ENCODE measurements around the gene STIL.
A peak's percentile ranks its signal among the peaks of the same experiment; 100 is the strongest.

STIL gene

DNA sequence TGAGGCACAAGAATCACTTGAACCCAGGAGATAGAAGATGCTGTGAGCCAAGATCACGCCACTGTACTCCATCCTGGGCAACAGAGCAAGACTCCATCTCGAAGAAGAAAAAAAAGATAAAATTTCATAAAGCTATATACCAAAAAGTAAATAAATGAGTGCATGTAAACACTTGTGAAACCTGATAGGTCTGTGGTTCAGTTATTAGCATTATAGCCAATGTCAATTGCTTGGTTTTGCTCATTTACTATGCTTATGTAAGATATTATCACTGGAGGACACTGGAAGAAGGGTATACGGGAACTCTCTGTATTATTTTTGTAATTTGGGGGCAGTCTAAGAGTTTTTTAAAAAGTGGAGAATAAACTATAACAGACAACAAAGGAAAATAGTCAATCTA is 64.2 kb downstream of the STIL start:
- H3K4me3 ChIP-seq (replicated peaks in 1 of 2; ENCODE audit: low read depth in 2 of 2, low read length in 2 of 2) = no peak overlapping the region
- TF ChIP-seq, protein P1, sequence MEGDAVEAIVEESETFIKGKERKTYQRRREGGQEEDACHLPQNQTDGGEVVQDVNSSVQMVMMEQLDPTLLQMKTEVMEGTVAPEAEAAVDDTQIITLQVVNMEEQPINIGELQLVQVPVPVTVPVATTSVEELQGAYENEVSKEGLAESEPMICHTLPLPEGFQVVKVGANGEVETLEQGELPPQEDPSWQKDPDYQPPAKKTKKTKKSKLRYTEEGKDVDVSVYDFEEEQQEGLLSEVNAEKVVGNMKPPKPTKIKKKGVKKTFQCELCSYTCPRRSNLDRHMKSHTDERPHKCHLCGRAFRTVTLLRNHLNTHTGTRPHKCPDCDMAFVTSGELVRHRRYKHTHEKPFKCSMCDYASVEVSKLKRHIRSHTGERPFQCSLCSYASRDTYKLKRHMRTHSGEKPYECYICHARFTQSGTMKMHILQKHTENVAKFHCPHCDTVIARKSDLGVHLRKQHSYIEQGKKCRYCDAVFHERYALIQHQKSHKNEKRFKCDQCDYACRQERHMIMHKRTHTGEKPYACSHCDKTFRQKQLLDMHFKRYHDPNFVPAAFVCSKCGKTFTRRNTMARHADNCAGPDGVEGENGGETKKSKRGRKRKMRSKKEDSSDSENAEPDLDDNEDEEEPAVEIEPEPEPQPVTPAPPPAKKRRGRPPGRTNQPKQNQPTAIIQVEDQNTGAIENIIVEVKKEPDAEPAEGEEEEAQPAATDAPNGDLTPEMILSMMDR (IDR thresholded peaks at IDR 0.05; ENCODE audit: low read depth, low read length) = no peak
- DNase-seq (ENCODE audit: low read depth in 2 of 2) = no peak

DNA sequence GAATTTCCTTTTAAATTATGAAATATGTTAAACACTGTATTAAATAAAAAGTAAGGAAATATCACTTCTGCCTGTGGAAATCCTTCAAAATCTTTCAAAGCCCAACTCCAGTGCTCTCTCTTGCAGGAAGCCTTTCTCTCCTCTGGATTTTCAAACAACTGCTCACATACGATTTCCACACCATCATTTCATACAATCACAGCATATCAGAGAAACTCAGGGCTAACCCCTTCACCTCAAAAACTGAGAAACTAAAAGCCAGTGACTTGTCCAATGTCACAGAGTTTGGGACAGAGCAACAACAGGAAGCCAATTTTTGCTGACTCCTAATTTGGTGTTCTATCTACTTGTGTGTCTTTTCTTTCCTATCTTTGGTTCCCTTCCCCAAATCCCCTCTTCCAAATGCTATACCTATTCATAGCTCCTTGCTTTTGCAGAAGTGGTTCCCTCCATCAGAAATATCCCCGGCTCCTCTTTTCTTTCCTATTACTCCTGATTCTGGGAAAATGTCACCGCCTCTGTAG is 69.5 kb downstream of the STIL start:
- no peak overlapping the region for H3K4me3 ChIP-seq (replicated peaks in 1 of 2; ENCODE audit: low read depth in 2 of 2, low read length in 2 of 2)
- no peak for DNase-seq (ENCODE audit: low read depth in 2 of 2)
- TF ChIP-seq, protein P1 (IDR thresholded peaks at IDR 0.05; ENCODE audit: low read depth, low read length) = no peak

DNA sequence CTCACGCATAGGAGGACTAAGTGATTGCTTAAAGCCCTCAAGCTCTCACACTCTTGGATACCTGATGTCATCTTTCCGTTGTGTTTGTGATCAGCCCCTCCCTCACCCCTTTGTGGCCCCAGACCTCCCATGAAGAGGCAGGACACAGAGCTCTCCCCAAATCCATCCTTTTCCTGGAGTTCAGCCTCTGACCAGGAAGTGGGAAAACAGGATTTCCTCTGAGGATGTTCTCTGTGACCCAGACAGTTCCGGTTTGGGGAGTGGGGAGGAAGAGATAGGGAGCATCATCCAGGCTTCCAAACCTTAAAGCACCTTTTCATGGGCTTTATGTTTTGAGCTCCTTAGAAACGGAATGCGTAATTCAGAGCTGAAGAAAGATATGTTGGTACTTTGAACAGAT is 70.0 kb downstream of the STIL start:
- H3K4me3 ChIP-seq (replicated peaks in 1 of 2; ENCODE audit: low read depth in 2 of 2, low read length in 2 of 2) = no peak overlapping the region
- TF ChIP-seq, protein P1 (IDR thresholded peaks at IDR 0.05; ENCODE audit: low read depth, low read length) = no peak
- DNase-seq (ENCODE audit: low read depth in 2 of 2) = no peak

DNA sequence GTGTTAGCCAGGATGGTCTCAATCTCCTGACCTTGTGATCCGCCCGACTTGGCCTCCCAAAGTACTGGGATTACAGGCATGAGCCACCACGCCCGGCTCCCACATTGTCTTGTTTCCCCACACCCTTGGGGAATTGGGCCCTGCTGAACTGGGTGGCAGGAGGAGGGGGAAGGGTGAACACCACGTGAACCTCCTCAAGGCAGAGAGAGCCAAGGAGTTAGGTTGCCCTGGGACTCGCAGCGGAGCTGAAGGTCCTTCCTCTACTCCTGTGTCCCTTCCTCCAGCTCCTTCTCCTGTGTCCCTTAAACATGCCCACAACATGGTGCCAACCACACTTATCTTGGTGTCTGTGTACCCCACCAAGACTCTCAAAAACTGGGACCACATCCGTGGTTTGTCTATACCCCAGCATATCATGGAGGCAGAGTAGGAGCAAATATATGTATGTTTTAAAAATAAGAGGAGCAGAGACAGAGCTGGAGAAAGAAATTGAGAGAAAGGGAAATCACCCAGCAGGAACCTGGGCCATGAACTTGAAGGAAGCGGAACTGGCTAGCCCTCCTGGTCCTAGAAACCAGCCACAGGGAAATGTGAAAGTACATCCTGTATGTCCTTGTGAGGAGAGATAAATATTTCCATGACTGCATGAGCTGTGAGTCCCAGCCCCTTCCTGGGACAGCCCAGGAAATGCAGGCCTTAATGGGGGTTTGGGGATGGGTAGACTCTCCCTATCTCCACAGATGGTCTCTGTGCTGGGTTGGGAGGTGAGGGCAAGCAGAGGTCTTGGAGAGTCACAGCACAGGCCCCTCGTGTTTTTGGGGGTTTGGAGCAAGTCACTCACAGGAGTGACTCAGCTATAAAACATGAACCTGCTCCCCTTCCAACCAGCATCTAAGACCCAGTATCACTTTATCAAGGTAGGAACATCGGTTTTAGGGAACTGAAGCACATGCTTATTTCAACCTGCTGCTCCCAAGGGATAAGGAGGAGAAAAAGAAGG is 72.5 kb downstream of the STIL start:
- DNase-seq (ENCODE audit: low read depth in 2 of 2) = peak in 1 of 2 donors; percentile 18
- H3K4me3 ChIP-seq (replicated peaks in 1 of 2; ENCODE audit: low read depth in 2 of 2, low read length in 2 of 2) = no peak overlapping the region
- TF ChIP-seq, protein P1 (IDR thresholded peaks at IDR 0.05; ENCODE audit: low read depth, low read length) = no peak

DNA sequence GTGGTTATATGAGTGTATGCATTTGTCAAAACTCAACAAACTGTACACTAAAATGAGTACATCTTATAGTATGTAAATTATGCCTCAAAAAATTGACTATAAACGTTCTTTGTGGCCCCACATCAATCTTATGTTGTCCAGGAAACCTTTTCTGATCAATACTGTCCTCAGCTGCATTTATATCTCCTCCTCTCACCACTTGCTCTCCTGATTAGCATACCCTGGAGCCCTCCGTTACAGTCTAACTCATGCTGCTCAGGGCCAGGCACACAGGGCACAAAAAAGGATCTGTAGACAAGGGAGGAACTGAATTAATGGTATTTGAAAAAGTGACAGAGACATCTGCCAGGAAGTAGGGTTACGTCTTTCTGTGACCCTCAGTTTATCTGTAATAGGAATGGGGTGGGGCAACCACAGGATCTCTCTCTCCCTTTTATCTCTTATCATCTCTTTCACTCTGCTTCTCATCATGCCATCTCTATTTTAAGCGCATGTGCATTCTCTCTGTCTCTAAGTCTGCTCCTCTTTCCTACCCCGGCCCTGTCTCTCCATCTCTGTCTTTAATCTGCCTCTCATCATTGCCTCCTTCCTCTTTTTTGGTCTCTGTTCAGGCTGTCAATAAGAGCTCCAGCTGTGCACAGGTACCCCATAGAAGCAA is 74.9 kb downstream of the STIL start:
- no peak overlapping the region for H3K4me3 ChIP-seq (replicated peaks in 1 of 2; ENCODE audit: low read depth in 2 of 2, low read length in 2 of 2)
- no peak for DNase-seq (ENCODE audit: low read depth in 2 of 2)
- TF ChIP-seq, protein P1 (IDR thresholded peaks at IDR 0.05; ENCODE audit: low read depth, low read length) = no peak

DNA sequence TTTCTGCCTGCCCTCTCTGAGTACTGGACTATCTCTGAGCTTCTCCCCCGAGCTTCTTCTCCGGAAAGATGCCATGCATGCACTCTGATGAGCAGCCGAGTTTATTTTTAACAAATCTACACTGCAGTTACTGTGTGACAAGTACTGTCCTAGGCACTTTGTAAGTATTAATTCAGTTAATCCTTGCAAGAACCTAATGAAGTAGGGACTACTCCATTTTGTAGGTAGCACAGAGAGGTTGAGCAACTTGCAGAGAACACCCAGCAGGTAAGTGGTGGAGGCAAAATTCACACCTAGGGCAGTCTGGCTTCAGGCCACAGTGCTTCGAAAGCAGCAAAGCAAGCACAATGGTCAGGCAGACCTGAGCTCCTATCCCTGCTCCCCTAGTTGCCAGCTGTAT is 78.1 kb downstream of the STIL start:
- DNase-seq (ENCODE audit: low read depth in 2 of 2) = no peak
- no peak overlapping the region for H3K4me3 ChIP-seq (replicated peaks in 1 of 2; ENCODE audit: low read depth in 2 of 2, low read length in 2 of 2)
- TF ChIP-seq, protein P1 (IDR thresholded peaks at IDR 0.05; ENCODE audit: low read depth, low read length) = no peak
